ENCODE results near the gene MED9.

DNA sequence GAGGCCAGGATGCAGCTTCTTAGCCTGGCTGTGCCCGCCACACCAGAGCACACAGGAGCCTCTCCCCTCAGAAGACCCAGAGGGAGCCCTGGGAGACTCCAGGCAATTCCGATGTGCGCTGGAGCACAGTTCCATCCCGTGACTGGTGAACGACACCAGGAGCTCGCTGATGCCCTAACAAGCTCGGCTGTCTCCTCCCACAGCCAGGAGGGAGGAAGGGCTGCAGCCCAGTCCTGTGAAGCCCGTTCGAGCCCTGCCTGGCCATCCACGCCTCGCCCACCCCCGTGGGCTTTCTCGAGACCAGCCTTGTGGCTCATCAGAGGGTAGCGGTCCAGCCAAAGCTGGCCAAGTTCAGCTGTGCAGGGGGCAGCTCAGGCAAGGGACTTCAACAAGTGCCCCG lies 41.2 kb downstream of the MED9 start:
- TF ChIP-seq, protein P1, sequence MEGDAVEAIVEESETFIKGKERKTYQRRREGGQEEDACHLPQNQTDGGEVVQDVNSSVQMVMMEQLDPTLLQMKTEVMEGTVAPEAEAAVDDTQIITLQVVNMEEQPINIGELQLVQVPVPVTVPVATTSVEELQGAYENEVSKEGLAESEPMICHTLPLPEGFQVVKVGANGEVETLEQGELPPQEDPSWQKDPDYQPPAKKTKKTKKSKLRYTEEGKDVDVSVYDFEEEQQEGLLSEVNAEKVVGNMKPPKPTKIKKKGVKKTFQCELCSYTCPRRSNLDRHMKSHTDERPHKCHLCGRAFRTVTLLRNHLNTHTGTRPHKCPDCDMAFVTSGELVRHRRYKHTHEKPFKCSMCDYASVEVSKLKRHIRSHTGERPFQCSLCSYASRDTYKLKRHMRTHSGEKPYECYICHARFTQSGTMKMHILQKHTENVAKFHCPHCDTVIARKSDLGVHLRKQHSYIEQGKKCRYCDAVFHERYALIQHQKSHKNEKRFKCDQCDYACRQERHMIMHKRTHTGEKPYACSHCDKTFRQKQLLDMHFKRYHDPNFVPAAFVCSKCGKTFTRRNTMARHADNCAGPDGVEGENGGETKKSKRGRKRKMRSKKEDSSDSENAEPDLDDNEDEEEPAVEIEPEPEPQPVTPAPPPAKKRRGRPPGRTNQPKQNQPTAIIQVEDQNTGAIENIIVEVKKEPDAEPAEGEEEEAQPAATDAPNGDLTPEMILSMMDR (conservative IDR thresholded peaks at IDR 0.05; ENCODE audit: low read depth, low read length), result no peak
- TF ChIP-seq EZH2 (IDR thresholded peaks at IDR 0.05; ENCODE audit: low read length, unreplicated experiment), result no peak

Data from PC-3 (cell line).